ENCODE results near the gene ABRACL.
A peak's percentile ranks its signal among the peaks of the same experiment; 100 is the strongest.

ABRACL gene

GRCh38 chr6:139003751-139004150 lies 24.8 kb upstream of the ABRACL start:
- no peaks in the 10 kb centered on the region for H3K27me3 ChIP-seq
- peaks cover 20 to 46% (median 27%) of the 10 kb centered on the region in 10 experiments for H3K4me1 ChIP-seq
- H3K9ac ChIP-seq: no peak overlapping the region
- H3K36me3 ChIP-seq: no peaks in the 10 kb centered on the region
- no peak overlapping the region for H3K27ac ChIP-seq
- no peaks in the 10 kb centered on the region for H4K20me1 ChIP-seq
- H3K9me3 ChIP-seq (replicated peaks in 1 of 11): peaks cover 0 to 18% (median 0%) of the 10 kb centered on the region in 11 experiments; a peak in 5 of 22 replicates
- H3K4me3 ChIP-seq: no peak overlapping the region
- H3K4me2 ChIP-seq: peak overlapping the region in 1 of 11 experiments; percentile 32; a peak in 2 of 22 replicates
- no peak for TF ChIP-seq Cebpa-rat (IDR thresholded peaks at IDR 0.05)

DNA sequence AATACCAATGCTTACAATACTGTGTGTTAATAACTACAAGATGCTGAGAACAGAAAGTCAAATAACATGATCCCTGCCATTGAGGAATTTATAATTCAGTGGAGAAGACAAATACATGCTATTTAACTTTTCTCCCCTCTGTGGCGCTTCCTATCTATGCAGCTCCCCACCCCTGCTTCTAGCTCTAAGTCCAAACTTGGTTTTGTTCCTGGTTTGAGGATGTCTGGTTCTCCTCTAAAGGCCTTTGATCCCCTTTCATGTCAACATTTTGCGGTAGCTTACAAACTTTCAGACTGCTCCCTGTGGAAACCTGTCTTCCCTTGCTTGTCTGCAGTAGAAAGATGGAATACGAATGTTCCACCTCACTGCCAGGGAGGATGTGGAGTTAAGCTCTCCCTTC lies 22.1 kb upstream of the ABRACL start:
- Histone ChIP-seq H3K4me2 (peak overlapping the region in 9 of 11 experiments; percentile 3 to 50 (median 32); a peak in 11 of 22 replicates), H4K20me1 (no peaks in the 10 kb centered on the region), H3K4me1 (peaks cover 14 to 31% (median 17%) of the 10 kb centered on the region in 10 experiments; a peak in 19 of 20 replicates), H3K36me3 (no peaks in the 10 kb centered on the region), H3K27me3 (no peaks in the 10 kb centered on the region), H3K9ac (no peak overlapping the region), H3K4me3 (no peak overlapping the region), H3K27ac (no peak overlapping the region), H3K9me3 (replicated peaks in 1 of 11) (peaks cover 0 to 18% (median 0%) of the 10 kb centered on the region in 11 experiments; a peak in 5 of 22 replicates)
- no peak for TF ChIP-seq Cebpa-rat (IDR thresholded peaks at IDR 0.05)

GRCh38 chr6:139007428-139007827 lies 21.1 kb upstream of the ABRACL start:
- Histone ChIP-seq H3K4me1 (peaks cover 14 to 31% (median 17%) of the 10 kb centered on the region in 10 experiments; a peak in 19 of 20 replicates), H3K9me3 (replicated peaks in 1 of 11) (peaks cover 0 to 18% (median 0%) of the 10 kb centered on the region in 11 experiments; a peak in 5 of 22 replicates), H4K20me1 (no peaks in the 10 kb centered on the region), H3K36me3 (no peaks in the 10 kb centered on the region), H3K9ac (no peak overlapping the region), H3K4me3 (no peak overlapping the region), H3K27ac (no peak overlapping the region; a peak in 2 of 22 replicates), H3K4me2 (peak overlapping the region; percentile 3 to 50 (median 31); a peak in 19 of 22 replicates), H3K27me3 (no peaks in the 10 kb centered on the region)
- TF ChIP-seq Cebpa-rat (IDR thresholded peaks at IDR 0.05): no peak

DNA sequence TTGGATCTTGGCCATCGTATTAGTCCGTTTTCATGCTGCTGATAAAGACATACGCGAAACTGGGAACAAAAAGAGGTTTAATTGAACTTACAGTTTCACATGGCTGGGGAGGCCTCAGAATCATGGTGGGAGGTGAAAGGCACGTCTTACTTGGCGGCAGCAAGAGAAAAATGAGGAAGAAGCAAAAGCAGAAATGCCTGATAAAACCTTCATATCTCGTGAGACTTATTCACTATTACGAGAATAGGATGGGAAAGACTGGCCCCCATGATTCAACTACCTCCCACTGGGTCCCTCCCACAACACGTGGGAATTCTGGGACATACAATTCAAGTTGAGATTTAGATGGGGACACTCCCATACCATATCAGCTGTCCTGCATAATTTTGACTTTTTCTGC lies 20.4 kb upstream of the ABRACL start:
- Histone ChIP-seq H3K9ac (no peak overlapping the region), H4K20me1 (no peaks in the 10 kb centered on the region), H3K4me2 (peak overlapping the region in 3 of 11 experiments; percentile 3 to 43 (median 29); a peak in 5 of 22 replicates), H3K27me3 (no peaks in the 10 kb centered on the region), H3K4me1 (peaks cover 14 to 31% (median 17%) of the 10 kb centered on the region in 10 experiments; a peak in 19 of 20 replicates), H3K36me3 (no peaks in the 10 kb centered on the region), H3K4me3 (no peak overlapping the region), H3K27ac (0 out of 22 replicates have a peak overlapping the region, but pooled peaks of 1 of the 11 experiments have one; percentile 12), H3K9me3 (replicated peaks in 1 of 11) (peaks cover 0 to 18% (median 0%) of the 10 kb centered on the region in 11 experiments; a peak in 5 of 22 replicates)
- TF ChIP-seq Cebpa-rat (IDR thresholded peaks at IDR 0.05): no peak

- no peaks in the 10 kb centered on the region for H4K20me1 ChIP-seq
- no peak overlapping the region for H3K4me2 ChIP-seq
- no peak overlapping the region for H3K9ac ChIP-seq
- peaks cover 11 to 23% (median 16%) of the 10 kb centered on the region in 10 experiments; a peak in 18 of 20 replicates for H3K4me1 ChIP-seq
- peaks cover 0 to 18% (median 0%) of the 10 kb centered on the region in 11 experiments; a peak in 5 of 22 replicates for H3K9me3 ChIP-seq (replicated peaks in 1 of 11)
- no peaks in the 10 kb centered on the region for H3K27me3 ChIP-seq
- TF ChIP-seq Cebpa-rat (IDR thresholded peaks at IDR 0.05): no peak
- H3K36me3 ChIP-seq: no peaks in the 10 kb centered on the region
- H3K4me3 ChIP-seq: no peak overlapping the region
- no peak overlapping the region for H3K27ac ChIP-seq
Measured at GRCh38 chr6:139010674-139011073, 17.9 kb upstream of the ABRACL start.

DNA sequence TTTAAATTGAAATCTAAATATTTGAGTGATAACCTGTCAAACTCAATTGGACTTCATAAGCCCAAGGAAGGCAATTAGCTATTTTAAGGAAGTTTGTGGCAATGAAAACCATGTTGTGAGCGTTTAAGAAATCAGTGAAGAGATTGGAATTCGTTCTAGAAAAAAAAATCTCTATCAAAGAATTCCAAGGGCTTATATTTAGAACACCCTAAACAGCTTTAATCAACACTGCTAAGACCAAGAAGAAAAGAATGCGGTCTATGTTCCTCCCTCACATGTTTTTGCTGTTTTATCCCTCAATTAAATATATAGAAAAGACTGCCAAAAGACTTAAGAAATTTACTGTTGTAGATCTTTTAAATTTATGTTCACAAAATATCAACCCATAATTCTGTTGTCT lies 16.6 kb upstream of the ABRACL start:
- peaks cover 0 to 18% (median 0%) of the 10 kb centered on the region in 11 experiments; a peak in 5 of 22 replicates for H3K9me3 ChIP-seq (replicated peaks in 1 of 11)
- H3K27ac ChIP-seq: no peak overlapping the region
- H3K27me3 ChIP-seq: no peaks in the 10 kb centered on the region
- no peak overlapping the region for H3K9ac ChIP-seq
- H3K4me1 ChIP-seq: peaks cover 8 to 28% (median 15%) of the 10 kb centered on the region in 10 experiments; a peak in 19 of 20 replicates
- no peak for TF ChIP-seq Cebpa-rat (IDR thresholded peaks at IDR 0.05)
- no peaks in the 10 kb centered on the region for H3K36me3 ChIP-seq
- no peak overlapping the region for H3K4me2 ChIP-seq
- no peaks in the 10 kb centered on the region for H4K20me1 ChIP-seq
- no peak overlapping the region for H3K4me3 ChIP-seq

DNA sequence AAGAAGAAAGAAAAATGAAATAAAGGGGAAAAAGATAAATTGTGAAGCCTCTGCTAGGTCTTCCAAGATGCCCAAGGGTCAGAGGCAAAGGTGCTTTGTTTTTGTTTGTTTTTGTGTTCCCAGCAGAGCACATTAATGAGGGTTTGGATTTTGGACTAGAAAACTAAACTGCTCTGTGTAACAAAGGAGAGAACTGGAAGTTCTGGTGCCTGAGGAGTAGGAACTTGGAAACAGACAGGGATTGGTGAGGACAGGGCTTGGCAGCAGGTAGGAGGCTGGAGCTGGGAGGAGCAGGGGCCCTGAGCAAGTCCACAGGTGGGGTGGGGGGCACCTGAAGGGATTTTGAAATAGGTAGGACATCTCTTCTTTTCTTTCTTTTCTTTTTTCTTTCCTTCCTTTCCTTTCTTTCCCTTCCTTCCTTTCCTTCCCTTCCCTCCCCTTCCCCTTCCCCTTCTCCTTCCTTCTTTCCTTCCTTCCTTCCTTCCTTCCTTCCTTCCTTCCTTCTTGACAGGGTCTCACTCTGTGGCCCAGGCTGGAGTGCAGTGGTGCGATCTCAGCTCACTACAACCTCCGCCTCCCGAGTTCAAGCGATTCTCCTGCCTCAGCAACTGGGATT lies 15.3 kb upstream of the ABRACL start:
- Histone ChIP-seq H3K4me1 (peaks cover 0 to 24% (median 7%) of the 10 kb centered on the region in 10 experiments; a peak in 9 of 20 replicates), H3K4me3 (no peak overlapping the region), H3K27ac (no peak overlapping the region), H3K9me3 (replicated peaks in 1 of 11) (peaks cover 0 to 8% (median 0%) of the 10 kb centered on the region in 11 experiments; a peak in 4 of 22 replicates), H4K20me1 (no peaks in the 10 kb centered on the region), H3K4me2 (no peak overlapping the region), H3K36me3 (no peaks in the 10 kb centered on the region), H3K9ac (no peak overlapping the region), H3K27me3 (no peaks in the 10 kb centered on the region)
- TF ChIP-seq Cebpa-rat (IDR thresholded peaks at IDR 0.05): no peak

DNA sequence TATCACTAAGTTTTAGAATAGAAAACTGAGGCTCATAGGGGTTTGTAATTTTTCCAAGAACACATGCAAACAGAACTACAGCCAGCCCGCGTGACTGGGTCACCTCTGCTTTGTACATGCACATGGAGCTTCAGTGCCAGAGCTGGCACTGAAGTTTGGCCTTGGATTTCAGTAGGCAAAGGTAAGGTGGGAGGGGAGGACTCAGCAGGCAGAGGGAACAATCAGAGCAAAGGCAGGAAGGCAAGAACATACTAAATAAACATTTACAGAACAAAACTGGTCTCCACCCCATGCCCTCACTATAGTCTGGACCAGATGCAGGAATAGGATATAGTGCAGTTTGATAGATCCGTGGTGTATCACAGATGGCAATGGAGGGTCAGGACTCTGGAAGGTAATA lies 13.6 kb upstream of the ABRACL start:
- Histone ChIP-seq H3K9ac (no peak overlapping the region), H3K36me3 (no peaks in the 10 kb centered on the region), H3K9me3 (replicated peaks in 1 of 11) (no peaks in the 10 kb centered on the region), H4K20me1 (no peaks in the 10 kb centered on the region), H3K4me2 (no peak overlapping the region), H3K4me1 (peaks cover 0 to 24% (median 7%) of the 10 kb centered on the region in 10 experiments; a peak in 10 of 20 replicates), H3K4me3 (no peak overlapping the region), H3K27me3 (no peaks in the 10 kb centered on the region), H3K27ac (no peak overlapping the region)
- no peak for TF ChIP-seq Cebpa-rat (IDR thresholded peaks at IDR 0.05)

- TF ChIP-seq Cebpa-rat (IDR thresholded peaks at IDR 0.05): no peak
- H4K20me1 ChIP-seq: no peaks in the 10 kb centered on the region
- H3K4me2 ChIP-seq: peak overlapping the region in 4 of 11 experiments; percentile 8 to 69 (median 42); a peak in 6 of 22 replicates
- H3K27me3 ChIP-seq: no peaks in the 10 kb centered on the region
- no peaks in the 10 kb centered on the region for H3K9me3 ChIP-seq (replicated peaks in 1 of 11)
- no peak overlapping the region for H3K4me3 ChIP-seq
- H3K27ac ChIP-seq: 0 out of 22 replicates have a peak overlapping the region, but pooled peaks of 1 of the 11 experiments have one; percentile 4
- no peaks in the 10 kb centered on the region for H3K36me3 ChIP-seq
- H3K4me1 ChIP-seq: peaks cover 0 to 24% (median 7%) of the 10 kb centered on the region in 10 experiments; a peak in 10 of 20 replicates
- peak overlapping the region in 2 of 11 experiments; percentile 15 to 39; a peak in 1 of 22 replicates for H3K9ac ChIP-seq
Measured at GRCh38 chr6:139016337-139017213, 12.0 kb upstream of the ABRACL start.
